ACHN (cell line): ENCODE measurements around the gene MXD3.
"Not testable (repeated sequence)": the region's sequence is repeated elsewhere in the genome, so short reads cannot be mapped to it uniquely, and the experiment has no call there.

Source experiments
- DNase-seq: peaks from one replicate; pipeline ENCODE4 v3.0.0-alpha.2; 2015
- in situ Hi-C: cut with HindIII; loops from 2 replicates; pipeline ENCODE4 v1.10.0; 2017; ENCODE audit warnings: low sequenced_read_pairs, low pct_ligation_motif_present, low pct_unique_long_range_greater_than_20kb

MXD3 gene

GRCh38 chr5:177291735-177292134, 20.0 kb downstream of the MXD3 start:
- DNase-seq, result no peak
- in situ Hi-C loops, result no loop called here

- no peak for DNase-seq
- in situ Hi-C loops, result no loop called here
Measured at GRCh38 chr5:177290816-177291596, 20.7 kb downstream of the MXD3 start.

GRCh38 chr5:177288191-177288590, 23.5 kb downstream of the MXD3 start:
- no peak for DNase-seq
- in situ Hi-C loops, result no loop called here

DNA sequence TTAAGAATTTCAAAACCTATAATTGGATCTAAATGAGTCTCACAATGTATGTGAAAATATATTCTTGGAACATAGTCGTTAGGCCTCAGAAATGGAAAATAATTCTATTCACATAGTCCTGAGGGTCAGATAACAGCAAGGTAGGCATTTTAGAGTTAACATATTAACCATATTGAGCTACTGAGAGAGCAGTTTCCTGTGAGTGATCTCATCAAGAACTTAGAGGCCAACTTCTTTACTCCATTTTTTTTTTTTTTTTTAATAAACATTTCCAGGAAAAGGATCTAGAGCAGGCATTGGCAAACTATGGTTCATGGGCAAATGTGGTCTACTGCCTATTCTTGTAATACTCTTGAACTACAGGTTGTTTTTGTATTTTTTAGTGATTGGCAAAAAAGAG, 34.8 kb downstream of the MXD3 start:
- in situ Hi-C loops, result no loop called here
- peak; percentile 30 for DNase-seq

DNA sequence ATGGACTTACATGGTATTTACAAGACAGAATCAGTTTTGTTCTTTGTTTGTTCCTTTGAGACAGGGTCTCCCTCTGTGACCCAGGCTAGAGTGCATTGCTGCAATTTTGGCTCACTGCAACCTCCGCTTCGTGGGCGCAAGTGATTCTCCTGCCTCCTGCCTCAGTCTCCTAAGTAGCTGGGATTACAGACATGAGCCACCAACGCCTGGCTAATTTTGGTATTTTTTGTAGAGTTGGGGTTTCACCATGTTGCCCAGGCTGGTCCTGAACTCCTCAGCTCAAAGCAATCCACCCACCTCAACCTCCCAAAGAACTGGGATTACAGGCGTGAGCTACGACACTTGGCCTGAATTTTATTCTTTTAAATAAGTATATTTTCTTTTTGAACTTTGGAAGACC, 35.8 kb downstream of the MXD3 start:
- no peak for DNase-seq
- in situ Hi-C loops, result no loop called here

GRCh38 chr5:177271113-177271512, 40.6 kb downstream of the MXD3 start:
- in situ Hi-C loops, result no loop called here

DNA sequence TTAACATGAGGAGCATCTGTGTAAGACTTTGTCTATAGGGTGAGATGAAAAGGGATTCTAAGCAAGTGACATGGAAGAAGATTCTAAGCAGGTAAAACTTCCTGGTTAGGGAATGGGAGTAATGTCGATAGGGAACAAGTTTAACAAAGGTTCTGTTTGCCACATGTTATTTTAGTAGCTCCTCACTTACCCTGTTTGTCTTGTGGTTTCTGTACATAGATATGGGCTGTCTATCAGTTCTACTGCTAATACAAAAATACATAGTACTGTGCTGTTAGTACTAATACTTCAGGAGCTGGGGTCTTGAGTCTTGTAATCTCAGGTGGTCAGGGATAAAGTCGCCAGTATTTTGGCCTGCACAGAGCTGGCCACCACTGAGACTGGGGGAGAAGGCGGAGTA, 41.0 kb downstream of the MXD3 start:
- in situ Hi-C loops, result no loop called here
- no peak for DNase-seq

More at GRCh38 chr5:177271113-177271512, 40.6 kb downstream of the MXD3 start:
- DNase-seq, result no peak

DNA sequence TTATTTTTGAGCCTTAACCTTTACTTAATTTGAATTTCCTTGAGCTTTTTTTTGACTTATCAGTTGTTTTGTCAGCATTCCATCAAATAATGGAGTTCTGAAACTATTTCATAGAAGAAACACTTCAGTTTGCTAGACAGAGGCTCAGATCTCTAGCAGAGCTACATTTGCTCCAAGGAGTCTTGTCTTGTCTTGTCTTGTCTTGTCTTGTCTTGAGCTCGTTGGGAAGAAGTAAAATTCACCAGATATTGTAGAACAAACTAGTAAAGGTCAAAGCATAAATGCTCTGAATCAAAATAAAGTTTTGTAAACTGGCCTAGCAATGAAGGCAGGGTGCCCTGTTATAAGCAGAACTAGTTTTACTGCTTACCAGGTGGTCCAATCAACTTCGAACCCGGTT, 41.7 kb downstream of the MXD3 start:
- no peak for DNase-seq
- in situ Hi-C loops, result no loop called here

DNA sequence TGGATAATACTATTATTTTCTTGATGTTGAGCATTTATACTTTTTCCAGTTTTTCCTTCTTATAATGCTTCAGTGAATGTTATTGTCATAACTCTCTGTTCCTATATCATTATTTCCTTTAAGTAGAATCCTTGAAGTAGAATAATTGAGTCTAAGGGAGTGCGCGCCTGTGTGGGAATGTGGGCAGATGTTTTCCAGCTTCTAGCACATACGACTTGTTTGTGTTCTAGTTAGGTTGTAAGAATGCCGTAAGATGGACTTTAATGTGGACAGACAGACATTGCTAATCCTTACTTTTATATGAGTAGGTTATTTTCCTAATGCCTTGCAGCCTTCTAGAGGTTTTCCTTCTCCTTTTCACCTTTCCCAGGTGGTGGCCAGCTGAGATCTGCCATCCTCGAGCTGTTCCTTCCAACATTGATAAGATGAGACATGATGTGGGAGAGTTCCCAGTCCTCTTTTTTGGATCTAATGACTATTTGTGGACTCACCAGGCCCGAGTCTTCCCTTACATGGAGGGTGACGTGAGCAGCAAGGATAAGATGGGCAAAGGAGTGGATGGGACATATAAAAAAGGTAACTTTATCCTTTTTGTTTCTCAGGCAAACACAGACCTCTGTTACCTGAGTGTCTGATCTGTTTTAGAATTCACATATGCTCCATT, 42.3 kb downstream of the MXD3 start:
- no peak for DNase-seq
- in situ Hi-C loops, result no loop called here

DNA sequence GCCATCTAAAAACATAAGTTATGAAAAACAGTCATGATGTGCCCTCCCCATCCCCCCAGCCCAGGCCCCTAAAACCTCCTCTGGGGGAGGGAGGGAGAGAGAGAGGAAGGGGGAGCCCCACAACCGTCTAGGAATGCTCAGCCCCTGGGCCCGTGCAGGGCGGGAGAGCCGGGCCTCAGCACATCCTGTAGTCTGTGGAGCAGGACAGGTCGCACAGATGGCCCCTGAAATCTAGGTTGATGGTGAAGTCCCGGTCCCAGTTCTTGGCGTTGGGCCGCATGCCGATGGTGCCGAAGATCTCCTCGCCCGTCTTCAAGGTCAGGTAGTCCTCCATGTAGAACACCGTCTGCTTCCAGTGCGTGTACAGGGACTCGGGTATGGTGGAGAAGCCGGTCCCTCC, 46.3 kb downstream of the MXD3 start:
- in situ Hi-C loops, result no loop called here
- DNase-seq, result no peak

- DNase-seq, result no peak
- in situ Hi-C loops, result no loop called here
Measured at GRCh38 chr5:177264178-177264577, 47.5 kb downstream of the MXD3 start.

GRCh38 chr5:177261510-177261909, 50.2 kb downstream of the MXD3 start:
- in situ Hi-C loops, result no loop called here
- DNase-seq, result no peak

DNA sequence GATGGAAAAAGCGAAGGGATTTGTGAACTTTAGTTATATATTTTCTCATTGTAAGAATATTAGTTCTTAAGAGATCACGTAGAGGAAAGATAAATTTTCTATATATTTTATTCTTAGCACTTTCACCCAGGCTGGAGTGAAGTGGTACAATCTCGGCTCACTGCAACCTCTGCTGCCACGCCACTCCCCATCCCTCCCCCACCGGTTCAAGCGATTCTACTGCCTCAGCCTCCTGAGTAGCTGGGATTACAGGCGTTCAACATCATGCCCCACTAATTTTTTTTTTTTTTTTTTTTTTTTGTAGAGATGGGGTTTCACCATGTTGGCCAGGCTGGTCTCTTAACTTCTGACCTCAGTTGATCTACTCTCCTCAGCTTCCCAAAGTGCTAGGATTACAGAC, 50.7 kb downstream of the MXD3 start:
- in situ Hi-C loops, result no loop called here

GRCh38 chr5:177258711-177259110, 53.0 kb downstream of the MXD3 start:
- in situ Hi-C loops, DNase-seq: not testable (repeated sequence)

More for the DNA sequence above, 50.7 kb downstream of the MXD3 start:
- DNase-seq, result no peak
